ENCODE results near the gene RNF112. TPM values are rescaled to one million over a fixed set of nuclear protein-coding genes. Genes with fewer than 3 reads are reported as not detected.

The RNF112 gene
- total RNA-seq, 1 experiment from 2014 or later = 0.81 TPM

GRCh38 chr17:19412984-19413383, 2.0 kb downstream of the RNF112 start:
- Histone ChIP-seq H2AFZ (ENCODE audit: low read length) (no peak overlapping the region), H3K23me2 (ENCODE audit: insufficient read length, low read depth, low read length, poor library complexity, severe bottlenecking) (no peaks in the 10 kb centered on the region), H2BK20ac (ENCODE audit: low read depth, low read length, poor library complexity, severe bottlenecking) (no peak overlapping the region), H3K4me1 (ENCODE audit: insufficient read depth, low read length) (no peaks in the 10 kb centered on the region), H3K23ac (ENCODE audit: insufficient read length, low read depth, low read length) (no peak overlapping the region), H3K4ac (ENCODE audit: low read depth, low read length) (no peak overlapping the region), H2BK120ac (ENCODE audit: low read depth, low read length, poor library complexity, severe bottlenecking) (no peak overlapping the region), H4K20me1 (ENCODE audit: control insufficient read depth, insufficient read depth, insufficient read length) (no peaks in the 10 kb centered on the region), H3K9ac (ENCODE audit: extremely low read depth, insufficient read length, low read length) (no peak overlapping the region), H3K18ac (ENCODE audit: insufficient read length, low read depth, low read length) (no peak overlapping the region), H3K4me2 (ENCODE audit: insufficient read depth, insufficient read length, low read length) (no peak overlapping the region), H2BK12ac (ENCODE audit: insufficient read length, low read depth, low read length) (no peak overlapping the region), H2AK5ac (ENCODE audit: insufficient read length, low read length) (no peak overlapping the region), H3K79me2 (ENCODE audit: insufficient read depth, low read length) (no peaks in the 10 kb centered on the region), H3K56ac (ENCODE audit: insufficient read length, low read depth, low read length) (no peak overlapping the region), H2BK5ac (ENCODE audit: insufficient read length, low read length) (no peak overlapping the region), H4K91ac (ENCODE audit: insufficient read length, low read depth, low read length) (no peak overlapping the region), H3K27me3 (ENCODE audit: insufficient read depth, low read length) (no peaks in the 10 kb centered on the region), H4K8ac (replicated peaks; ENCODE audit: insufficient read length, low read depth, low read length) (no peak overlapping the region), H3K14ac (ENCODE audit: insufficient read depth, low read length) (no peak overlapping the region), H3K79me1 (ENCODE audit: insufficient read depth, low read depth, low read length, poor library complexity, severe bottlenecking) (no peaks in the 10 kb centered on the region), H3K27ac (ENCODE audit: insufficient read length, low read depth, low read length) (no peak overlapping the region), H3T11ph (ENCODE audit: low read length) (no peak overlapping the region), H3K9me3 (ENCODE audit: control insufficient read depth, low read depth, low read length) (no peaks in the 10 kb centered on the region), H2BK15ac (ENCODE audit: low read depth, low read length) (no peak overlapping the region), H4K5ac (ENCODE audit: insufficient read length, low read depth, low read length) (no peak overlapping the region)
- WGBS (ENCODE audit: extremely low coverage, insufficient read length, low lambda C conversion rate) = no CpG with 5 or more reads among the region's 12 CpGs
- no peak for DNase-seq
- no peak overlapping the region for H3K4me3 Mint-ChIP-seq
- H3K27me3 Mint-ChIP-seq (ENCODE audit: low read depth) = peaks cover 10% of the 10 kb centered on the region
- peaks cover 15 to 30% of the 10 kb centered on the region in 2 experiments for H3K4me1 Mint-ChIP-seq
- no peaks in the 10 kb centered on the region for H3K9me3 Mint-ChIP-seq
- no peaks in the 10 kb centered on the region; a peak in 1 of 7 replicates for H3K36me3 Mint-ChIP-seq (ENCODE audit: insufficient read depth in 1 of 3, low read depth in 3 of 3)
- TF ChIP-seq, protein P1, sequence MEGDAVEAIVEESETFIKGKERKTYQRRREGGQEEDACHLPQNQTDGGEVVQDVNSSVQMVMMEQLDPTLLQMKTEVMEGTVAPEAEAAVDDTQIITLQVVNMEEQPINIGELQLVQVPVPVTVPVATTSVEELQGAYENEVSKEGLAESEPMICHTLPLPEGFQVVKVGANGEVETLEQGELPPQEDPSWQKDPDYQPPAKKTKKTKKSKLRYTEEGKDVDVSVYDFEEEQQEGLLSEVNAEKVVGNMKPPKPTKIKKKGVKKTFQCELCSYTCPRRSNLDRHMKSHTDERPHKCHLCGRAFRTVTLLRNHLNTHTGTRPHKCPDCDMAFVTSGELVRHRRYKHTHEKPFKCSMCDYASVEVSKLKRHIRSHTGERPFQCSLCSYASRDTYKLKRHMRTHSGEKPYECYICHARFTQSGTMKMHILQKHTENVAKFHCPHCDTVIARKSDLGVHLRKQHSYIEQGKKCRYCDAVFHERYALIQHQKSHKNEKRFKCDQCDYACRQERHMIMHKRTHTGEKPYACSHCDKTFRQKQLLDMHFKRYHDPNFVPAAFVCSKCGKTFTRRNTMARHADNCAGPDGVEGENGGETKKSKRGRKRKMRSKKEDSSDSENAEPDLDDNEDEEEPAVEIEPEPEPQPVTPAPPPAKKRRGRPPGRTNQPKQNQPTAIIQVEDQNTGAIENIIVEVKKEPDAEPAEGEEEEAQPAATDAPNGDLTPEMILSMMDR (conservative IDR thresholded peaks at IDR 0.05) = no peak
- no peak overlapping the region for H3K27ac Mint-ChIP-seq

All from H9 (cell line).